Activated CD4-positive, CD25-positive, alpha-beta regulatory T cell treated with anti-CD3 and anti-CD28 coated beads, Interleukin-2, amount 50 U/mL, for 24 hours (primary cell): Measurements from ENCODE around the gene KLHL2.
"Not testable (repeated sequence)": the region's sequence is repeated elsewhere in the genome, so short reads cannot be mapped to it uniquely, and the experiment has no call there.

Experiments
- ATAC-seq, 2 donors: fragments of 150-1000 bp; cut with Tn5 transposase; one replicate each; pipeline ENCODE4 v1.10.0; 2021; ENCODE audit warnings: mild to moderate bottlenecking in 1 of 2, moderate library complexity in 1 of 2

The KLHL2 gene

GRCh38 chr4:165201806-165202205, 5.6 kb upstream of the KLHL2 start:
- ATAC-seq = no peak

DNA sequence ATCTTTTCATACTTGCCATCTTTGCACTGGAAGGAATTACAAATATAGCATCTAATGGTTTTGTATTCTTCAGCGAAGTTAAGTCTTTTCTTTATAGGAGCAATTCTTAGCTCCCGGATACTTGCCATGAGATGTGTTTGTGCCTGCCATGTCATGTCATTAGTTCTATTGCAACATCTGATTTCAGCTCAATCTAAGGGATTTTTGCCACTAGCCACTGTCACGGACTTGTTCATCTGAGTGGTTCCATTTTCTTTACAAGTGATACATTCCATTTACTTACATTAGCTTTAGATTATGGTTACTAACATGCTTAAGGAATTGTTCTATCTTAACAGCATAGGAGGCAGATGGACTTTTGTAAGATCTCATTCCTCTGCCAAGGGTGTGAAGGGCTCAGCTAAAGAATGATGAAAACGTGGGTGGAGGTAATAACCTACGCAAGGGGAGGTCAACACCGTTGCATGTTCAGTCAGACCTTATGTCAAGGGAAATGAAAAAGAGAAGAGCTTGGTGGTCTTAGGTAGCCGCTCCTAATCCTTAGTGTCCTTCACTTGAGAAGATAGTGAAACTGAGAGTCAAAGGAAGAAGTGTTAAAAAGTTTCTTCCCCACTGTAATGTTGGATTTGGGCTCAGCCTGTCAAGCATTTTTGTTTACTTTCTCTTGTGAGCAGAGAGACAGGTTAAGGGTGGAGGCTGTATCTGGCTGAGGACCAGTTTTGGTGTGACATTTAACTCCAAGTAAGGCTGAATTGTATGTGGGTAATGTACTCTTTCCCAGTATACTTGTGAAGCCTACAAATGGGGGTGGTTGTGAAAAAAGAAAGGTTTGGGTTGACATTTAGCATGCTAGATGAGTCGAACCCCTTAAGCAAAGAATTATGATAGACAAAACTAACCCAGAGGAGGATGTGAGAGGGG, 3.6 kb upstream of the KLHL2 start:
- ATAC-seq = peak in 1 of 2 donors; percentile 21

GRCh38 chr4:165204462-165204830, 2.9 kb upstream of the KLHL2 start:
- no peak for ATAC-seq

DNA sequence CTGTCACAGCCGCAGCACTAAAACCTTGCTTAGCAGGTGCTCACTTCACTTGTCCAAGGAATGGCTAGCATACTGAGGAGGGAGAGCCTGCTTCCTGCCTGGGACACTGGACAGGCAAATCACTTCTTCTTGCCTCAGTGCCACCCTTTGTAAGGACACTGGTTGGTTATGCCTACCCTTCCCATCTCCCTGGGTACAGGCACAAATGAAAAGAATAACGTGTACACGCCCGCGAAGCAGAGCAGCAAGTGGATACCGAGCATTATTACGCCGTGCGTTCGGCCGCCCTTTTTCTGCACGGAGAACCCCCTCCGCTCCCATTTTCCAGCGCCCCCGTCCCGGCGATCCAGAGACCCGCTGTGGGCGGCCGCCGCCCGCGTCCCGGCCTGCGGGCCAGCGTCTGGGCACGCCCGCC, 338 bp upstream of the KLHL2 start:
- peak in 1 of 2 donors; percentile 2 for ATAC-seq

DNA sequence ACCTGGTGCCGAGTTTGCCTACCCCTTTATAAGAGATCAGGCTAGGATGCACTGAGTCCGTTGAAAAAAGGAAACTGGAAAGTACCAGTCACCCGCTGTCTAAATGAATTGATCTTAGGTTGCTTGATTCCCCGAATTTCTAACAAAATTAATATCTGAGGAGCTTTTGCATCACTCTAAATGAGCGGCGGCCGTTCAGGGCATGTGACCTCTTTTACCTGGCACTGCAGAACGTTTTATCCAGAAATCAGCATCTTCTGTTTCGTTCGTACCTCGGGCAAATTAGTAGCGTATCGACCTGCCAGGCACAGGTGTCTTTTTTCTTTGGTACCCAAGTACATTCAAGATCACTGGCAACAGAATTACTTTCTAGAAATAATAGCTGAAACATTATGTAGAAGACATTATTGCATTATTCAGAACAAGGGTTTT, 876 bp downstream of the KLHL2 start:
- ATAC-seq = peak; percentile 20 to 37

DNA sequence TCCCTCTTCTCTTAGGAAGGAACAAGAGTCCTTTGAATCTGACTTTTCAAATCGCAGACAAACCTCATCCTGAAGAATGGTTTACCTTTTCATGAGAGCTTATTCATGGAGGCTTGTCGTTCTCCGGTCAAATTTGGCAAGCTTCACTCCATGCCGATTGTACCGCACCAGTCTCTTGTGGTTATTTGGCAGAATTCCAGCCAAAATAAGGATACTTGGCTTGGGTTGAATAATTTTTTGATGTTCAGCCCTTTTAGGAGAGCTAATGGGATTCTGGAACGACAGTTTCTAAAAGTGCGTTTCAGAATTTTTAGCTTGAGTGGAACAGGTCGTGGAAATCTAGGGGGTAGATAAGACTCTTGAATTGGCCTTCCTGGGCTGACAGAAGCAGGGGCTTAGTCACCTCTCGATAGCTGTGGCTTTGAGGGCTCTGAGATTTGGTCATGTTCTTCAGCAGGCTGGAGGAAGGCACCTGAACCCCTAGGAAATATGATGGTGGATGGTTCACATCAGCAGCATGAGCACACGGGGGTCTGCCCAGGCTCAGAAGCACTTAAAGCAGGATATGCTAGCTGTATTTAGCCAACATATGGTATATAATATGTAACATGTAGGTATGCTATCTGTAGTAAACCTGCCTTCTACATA, 1.5 kb downstream of the KLHL2 start:
- peak; percentile 35 to 44 for ATAC-seq

GRCh38 chr4:165209796-165210195, 2.4 kb downstream of the KLHL2 start:
- ATAC-seq = no peak

GRCh38 chr4:165210566-165210965, 3.2 kb downstream of the KLHL2 start:
- ATAC-seq = no peak

- not testable (repeated sequence) for ATAC-seq
These were observed 5.3 kb downstream of the KLHL2 start for GRCh38 chr4:165212647-165213046.

- ATAC-seq = not testable (repeated sequence)
These were observed 6.0 kb downstream of the KLHL2 start for GRCh38 chr4:165213404-165213803.

DNA sequence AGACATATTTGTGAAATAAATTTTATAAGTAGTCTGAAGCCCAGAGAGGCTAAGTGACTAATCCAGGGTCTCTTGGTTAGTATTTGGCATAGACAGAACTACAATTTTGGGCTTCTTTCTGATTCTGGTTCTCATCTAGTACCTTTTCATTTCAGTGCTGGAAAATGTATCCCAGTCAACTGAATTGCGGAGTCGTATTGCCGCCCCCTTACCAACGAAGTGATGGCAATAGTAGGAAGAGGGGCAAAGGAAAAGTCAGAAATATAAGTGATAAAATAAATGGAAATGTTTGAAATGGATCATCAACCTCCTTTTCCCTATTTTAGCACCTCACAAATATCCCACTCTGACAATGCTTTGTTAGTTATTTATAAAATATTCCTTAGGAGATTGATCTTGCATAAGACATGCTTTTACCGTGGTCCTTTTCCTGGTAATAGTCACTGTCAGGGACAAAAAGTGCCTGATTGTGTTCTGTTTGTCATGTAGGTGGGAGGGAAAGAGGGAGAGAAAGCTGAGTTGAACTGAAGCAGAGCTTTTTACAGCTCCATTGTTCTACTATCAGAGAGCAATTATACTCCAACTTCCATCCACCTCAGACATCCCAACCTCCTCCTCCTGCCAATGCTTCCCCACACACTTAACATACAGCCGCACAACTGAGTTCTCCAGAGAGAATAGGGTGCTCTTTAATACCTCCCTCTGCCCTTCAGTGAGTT, 6.8 kb downstream of the KLHL2 start:
- not testable (repeated sequence) for ATAC-seq

DNA sequence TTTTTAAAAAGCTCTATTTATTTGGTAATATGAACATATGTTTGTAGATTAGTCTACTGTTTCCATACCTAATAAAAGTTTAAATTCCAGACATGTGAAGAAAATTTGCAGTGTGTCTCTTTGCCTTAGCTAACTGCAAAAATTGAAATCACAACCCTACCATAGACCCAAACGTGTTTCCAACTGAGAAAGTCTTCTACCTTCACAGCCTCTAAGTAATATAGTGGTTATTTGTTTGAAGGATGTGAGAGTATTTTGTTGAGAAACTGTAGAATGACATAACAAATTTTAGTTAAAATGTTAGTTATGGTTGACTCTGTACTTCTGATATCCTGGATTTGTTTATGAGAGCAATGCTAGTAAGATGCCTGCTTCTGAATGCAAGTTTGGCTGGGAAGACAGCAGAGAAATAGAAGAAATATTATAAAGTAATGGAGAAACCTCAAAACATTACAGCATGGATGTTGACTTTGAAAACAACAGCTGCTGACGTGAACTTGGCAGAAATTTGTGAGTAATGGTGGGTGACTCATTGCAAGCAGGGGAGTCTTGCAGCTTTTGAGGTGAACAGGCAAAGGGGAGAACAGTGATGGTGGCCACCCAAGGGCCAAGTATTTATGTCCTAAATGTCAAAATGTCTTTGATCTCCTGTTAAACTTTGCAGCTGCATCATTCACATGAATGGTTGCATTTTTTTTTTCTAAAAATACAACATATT, 7.8 kb downstream of the KLHL2 start:
- peak; percentile 89 to 93 for ATAC-seq

- ATAC-seq = peak; percentile 39 to 52
These were observed 8.6 kb downstream of the KLHL2 start for GRCh38 chr4:165215761-165216487.

GRCh38 chr4:165217325-165217724, 10.0 kb downstream of the KLHL2 start:
- ATAC-seq = no peak

DNA sequence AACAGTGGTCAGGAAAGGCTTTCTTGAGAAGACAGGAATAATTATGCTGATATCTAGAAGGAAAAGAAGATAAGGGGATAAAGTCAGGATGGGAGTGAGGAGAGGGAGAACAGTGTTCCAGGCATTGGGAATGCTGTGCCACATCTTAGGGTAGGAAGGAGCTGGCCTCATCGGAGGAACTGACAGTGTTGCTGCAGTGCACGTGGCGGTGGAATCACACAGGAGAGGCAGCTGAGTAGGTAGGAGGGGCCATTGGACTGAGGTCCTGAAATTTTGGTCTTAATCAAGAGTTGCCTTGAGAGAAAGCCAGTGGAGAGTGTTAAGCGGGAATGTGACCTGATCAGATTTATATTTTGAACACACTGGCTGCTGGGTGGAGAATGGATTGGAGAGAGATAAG, 13.9 kb downstream of the KLHL2 start:
- not testable (repeated sequence) for ATAC-seq

GRCh38 chr4:165221993-165222650, 14.8 kb downstream of the KLHL2 start:
- ATAC-seq = not testable (repeated sequence)

DNA sequence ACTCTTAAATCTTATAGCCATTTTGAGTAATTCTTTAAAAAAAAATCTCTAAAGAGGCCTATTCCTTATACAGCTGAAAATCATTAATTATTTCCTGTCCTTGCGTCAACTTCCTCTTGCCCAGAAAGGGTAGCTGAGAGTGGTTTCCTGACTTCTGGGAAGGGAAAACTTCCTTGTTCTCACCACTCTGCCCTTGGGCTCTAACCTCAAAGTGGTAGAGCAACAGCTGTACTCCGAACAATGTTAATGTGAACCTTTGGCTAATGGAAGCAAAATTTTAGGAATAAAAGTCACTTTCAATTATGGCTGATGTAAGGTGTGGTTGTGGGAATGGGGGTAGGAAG, 15.3 kb downstream of the KLHL2 start:
- no peak for ATAC-seq

DNA sequence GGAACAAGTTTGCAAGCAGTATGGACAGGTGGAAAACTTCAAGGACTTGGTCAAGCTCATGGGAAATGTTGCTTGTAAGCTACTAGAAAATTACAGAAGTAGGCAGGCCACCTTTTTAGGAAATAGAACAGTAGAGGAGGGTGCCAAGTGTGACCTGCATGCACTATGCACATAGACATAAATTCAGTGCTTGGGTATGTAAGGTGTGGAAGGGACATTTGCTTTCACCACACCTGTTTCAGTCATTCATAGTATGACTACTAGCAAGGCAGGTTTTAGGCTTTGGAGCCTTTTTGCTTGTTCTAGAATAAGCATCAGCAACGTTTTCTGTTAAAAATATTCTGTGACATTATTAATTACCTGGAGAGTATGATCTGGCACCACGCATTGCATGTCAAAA, 20.0 kb downstream of the KLHL2 start:
- ATAC-seq = not testable (repeated sequence)

DNA sequence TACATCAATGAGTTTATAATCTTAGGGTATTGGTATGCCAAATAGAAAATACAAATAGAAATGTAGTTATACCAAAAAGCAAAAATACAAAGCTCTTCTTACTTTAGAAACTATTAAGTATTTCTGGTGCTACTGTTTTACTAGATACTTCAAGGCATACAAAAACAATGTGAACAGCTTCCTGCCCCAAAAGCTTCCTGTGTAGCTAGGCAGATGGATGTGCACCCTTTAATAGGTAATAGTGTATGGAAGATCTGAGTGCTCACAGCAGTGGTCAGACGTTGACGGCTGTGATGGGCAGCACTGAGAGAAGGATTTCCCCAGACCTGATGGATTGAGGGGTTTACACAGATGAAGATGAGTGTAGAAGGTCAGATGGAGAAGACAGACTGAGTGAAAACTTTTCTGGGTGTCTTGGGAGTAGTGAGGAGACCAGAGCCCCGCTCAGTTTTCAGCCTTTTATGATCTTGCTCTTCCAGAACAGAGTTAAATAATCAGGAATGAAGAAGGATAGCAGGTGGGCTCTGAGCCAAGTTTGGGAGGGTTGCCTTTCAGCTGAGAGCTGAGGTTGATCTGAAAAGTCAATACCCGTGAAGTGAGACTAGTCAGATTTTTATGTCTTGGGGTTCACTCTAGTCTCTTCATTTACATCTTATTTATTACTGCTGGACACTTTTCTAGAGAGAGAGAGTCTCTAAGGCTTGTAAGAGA, 22.3 kb downstream of the KLHL2 start:
- ATAC-seq = not testable (repeated sequence)

GRCh38 chr4:165232623-165233433, 25.5 kb downstream of the KLHL2 start:
- ATAC-seq = peak; percentile 85
